ENCODE measurements around the gene APLP1. TPM values are rescaled to one million over a fixed set of nuclear protein-coding genes. Genes with fewer than 3 reads are reported as not detected.
"Not testable (repeated sequence)": the region's sequence is repeated elsewhere in the genome, so short reads cannot be mapped to it uniquely, and the experiment has no call there.

Gene APLP1
- total RNA-seq, 1 donor from 2014 or later: 3.5 TPM

- no peak for DNase-seq (ENCODE audit: low spot score)
Measured at GRCh38 chr19:35882114-35882832, 13.9 kb downstream of the APLP1 start.

- no peak for DNase-seq (ENCODE audit: low spot score)
Measured at GRCh38 chr19:35883882-35884281, 15.5 kb downstream of the APLP1 start.

GRCh38 chr19:35885225-35885738 is 16.9 kb downstream of the APLP1 start:
- no peak for DNase-seq (ENCODE audit: low spot score)

GRCh38 chr19:35885904-35886303 is 17.5 kb downstream of the APLP1 start:
- DNase-seq (ENCODE audit: low spot score): no peak

- no peak for DNase-seq (ENCODE audit: low spot score)
Measured at GRCh38 chr19:35887197-35887596, 18.8 kb downstream of the APLP1 start.

GRCh38 chr19:35888398-35888797 is 20.0 kb downstream of the APLP1 start:
- no peak for DNase-seq (ENCODE audit: low spot score)

- no peak for DNase-seq (ENCODE audit: low spot score)
Measured at GRCh38 chr19:35889370-35890112, 21.2 kb downstream of the APLP1 start.

- DNase-seq (ENCODE audit: low spot score): no peak
Measured at GRCh38 chr19:35890113-35890650, 21.8 kb downstream of the APLP1 start.

- DNase-seq (ENCODE audit: low spot score): not testable (repeated sequence)
Measured at GRCh38 chr19:35891819-35892218, 23.4 kb downstream of the APLP1 start.

- DNase-seq (ENCODE audit: low spot score): no peak
Measured at GRCh38 chr19:35894342-35894741, 26.0 kb downstream of the APLP1 start.

GRCh38 chr19:35895911-35896642 is 27.7 kb downstream of the APLP1 start:
- DNase-seq (ENCODE audit: low spot score): no peak

GRCh38 chr19:35896643-35897040 is 28.3 kb downstream of the APLP1 start:
- DNase-seq (ENCODE audit: low spot score): no peak

- no peak for DNase-seq (ENCODE audit: low spot score)
Measured at GRCh38 chr19:35897706-35898451, 29.5 kb downstream of the APLP1 start.

GRCh38 chr19:35898499-35898809 is 30.1 kb downstream of the APLP1 start:
- DNase-seq (ENCODE audit: low spot score): no peak

GRCh38 chr19:35899547-35900214 is 31.3 kb downstream of the APLP1 start:
- peak; percentile 93 for DNase-seq (ENCODE audit: low spot score)

- no peak for DNase-seq (ENCODE audit: low spot score)
Measured at GRCh38 chr19:35901055-35901644, 32.8 kb downstream of the APLP1 start.

- no peak for DNase-seq (ENCODE audit: low spot score)
Measured at GRCh38 chr19:35901854-35902661, 33.7 kb downstream of the APLP1 start, which contains the start of gene HCST. TSS of gene HCST (plus strand) at chr19:35902529. CDS start at chr19:35902594, 65 bp downstream.

GRCh38 chr19:35902870-35903475 is 34.6 kb downstream of the APLP1 start:
- DNase-seq (ENCODE audit: low spot score): no peak

Data from mesenteric fat pad (tissue), 1 donor.